Measurements from ENCODE around the gene GNAI2.
"Not testable (repeated sequence)": the region's sequence is repeated elsewhere in the genome, so short reads cannot be mapped to it uniquely, and the experiment has no call there.

- not testable (repeated sequence) for TF ChIP-seq CTCF (IDR thresholded peaks at IDR 0.05; ENCODE audit: extremely low read depth in 1 of 2, insufficient read depth in 1 of 2, low read depth in 1 of 2, low read length in 2 of 2); MAX (IDR thresholded peaks at IDR 0.05; ENCODE audit: insufficient read depth, insufficient read length); EZH2 (IDR thresholded peaks at IDR 0.05; ENCODE audit: borderline replicate concordance, low read depth, low read length, severe bottlenecking); JUN (IDR thresholded peaks at IDR 0.05; ENCODE audit: borderline replicate concordance, insufficient read depth, insufficient read length, low read depth); POLR2A (IDR thresholded peaks at IDR 0.05; ENCODE audit: low read depth, low read length); POLR2AphosphoS5 (IDR thresholded peaks at IDR 0.05; ENCODE audit: insufficient read depth, low read depth, low read length)
Measured at GRCh38 chr3:50211368-50211717, 24.7 kb upstream of the GNAI2 start.

Measured in endothelial cell of umbilical vein (primary cell).